BE2C (cell line): Measurements from ENCODE around the gene CPNE8.
A peak's percentile ranks its signal among the peaks of the same experiment; 100 is the strongest.

Experiments used
- DNase-seq: peaks from one replicate; pipeline ENCODE4 v3.0.0-alpha.2; 2020
- H3K27me3 ChIP-seq: fragments of 250-450 bp; sonication (Bioruptor Pico); 2 replicates; pipeline ENCODE4 v1.5.1; 2020; ENCODE audit warnings: mild to moderate bottlenecking
- H3K36me3 ChIP-seq: fragments of 250-450 bp; sonication (Bioruptor Pico); 2 replicates; pipeline ENCODE4 v1.5.1; 2020; ENCODE audit warnings: mild to moderate bottlenecking
- H3K4me1 ChIP-seq: fragments of 250-450 bp; sonication (Bioruptor Pico); 2 replicates; pipeline ENCODE4 v1.5.1; 2020
- H3K4me3 ChIP-seq: 2 replicates; pipeline ENCODE4 v1.5.1; 2011; ENCODE audit warnings: low read depth, low read length
- H3K9me3 ChIP-seq: fragments of 250-450 bp; sonication (Bioruptor Pico); 2 replicates; pipeline ENCODE4 v1.5.1; 2020
- CTCF ChIP-seq: IDR thresholded peaks from 2 replicates; pipeline ENCODE4 v1.5.1; 2012; ENCODE audit warnings: mild to moderate bottlenecking, low read depth, low read length

The CPNE8 gene

GRCh38 chr12:38931461-38931860, 26.1 kb upstream of the CPNE8 start:
- Histone ChIP-seq H3K4me3 (no peak overlapping the region), H3K27me3 (no peaks in the 10 kb centered on the region), H3K4me1 (no peaks in the 10 kb centered on the region), H3K9me3 (no peaks in the 10 kb centered on the region), H3K36me3 (no peaks in the 10 kb centered on the region)
- no peak for TF ChIP-seq CTCF
- DNase-seq = no peak

GRCh38 chr12:38930990-38931389, 25.6 kb upstream of the CPNE8 start:
- no peaks in the 10 kb centered on the region for H3K36me3 ChIP-seq
- H3K4me1 ChIP-seq = no peaks in the 10 kb centered on the region
- H3K27me3 ChIP-seq = no peaks in the 10 kb centered on the region
- H3K9me3 ChIP-seq = no peaks in the 10 kb centered on the region
- TF ChIP-seq CTCF = no peak
- H3K4me3 ChIP-seq = no peak overlapping the region
- no peak for DNase-seq

- no peaks in the 10 kb centered on the region for H3K9me3 ChIP-seq
- H3K4me3 ChIP-seq = no peak overlapping the region
- DNase-seq = no peak
- H3K27me3 ChIP-seq = no peaks in the 10 kb centered on the region
- H3K4me1 ChIP-seq = no peaks in the 10 kb centered on the region; the same call in 1 of the 2 replicates
- H3K36me3 ChIP-seq = no peaks in the 10 kb centered on the region
- no peak for TF ChIP-seq CTCF
Observed at GRCh38 chr12:38926501-38926900, 21.1 kb upstream of the CPNE8 start.

- no peaks in the 10 kb centered on the region for H3K27me3 ChIP-seq
- peak; percentile 90 for TF ChIP-seq CTCF
- no peaks in the 10 kb centered on the region for H3K36me3 ChIP-seq
- no peaks in the 10 kb centered on the region for H3K9me3 ChIP-seq
- peak; percentile 80 for DNase-seq
- no peak overlapping the region for H3K4me3 ChIP-seq
- H3K4me1 ChIP-seq = peaks cover 15% of the 10 kb centered on the region
Observed at GRCh38 chr12:38921025-38921677, 15.8 kb upstream of the CPNE8 start.

GRCh38 chr12:38919191-38919590, 13.8 kb upstream of the CPNE8 start:
- no peak overlapping the region for H3K4me3 ChIP-seq
- H3K9me3 ChIP-seq = no peaks in the 10 kb centered on the region
- no peaks in the 10 kb centered on the region for H3K36me3 ChIP-seq
- H3K27me3 ChIP-seq = no peaks in the 10 kb centered on the region
- DNase-seq = peak; percentile 42
- no peak for TF ChIP-seq CTCF
- peaks cover 28% of the 10 kb centered on the region for H3K4me1 ChIP-seq

GRCh38 chr12:38915429-38916182, 10.2 kb upstream of the CPNE8 start:
- no peaks in the 10 kb centered on the region for H3K36me3 ChIP-seq
- no peak overlapping the region for H3K4me3 ChIP-seq
- DNase-seq = peak; percentile 42
- H3K4me1 ChIP-seq = peaks cover 28% of the 10 kb centered on the region
- H3K9me3 ChIP-seq = no peaks in the 10 kb centered on the region
- no peak for TF ChIP-seq CTCF
- no peaks in the 10 kb centered on the region for H3K27me3 ChIP-seq
